ENCODE data around the gene CIAO1. TPM values are rescaled to one million over a fixed set of nuclear protein-coding genes. Genes with fewer than 3 reads are reported as not detected.

CIAO1 gene
- total and polyA plus RNA-seq, 2 of the 13 experiments (the other 11 are each of a cell fraction or from before 2014, with no cell fraction given): 99.3 to 120 TPM

- TF ChIP-seq ZNF800 (CRISPR knock-in tag; IDR thresholded peaks at IDR 0.05) (peak; percentile 44; the same call in 1 of the 2 replicates), MXD4 (CRISPR knock-in tag; IDR thresholded peaks at IDR 0.05) (peak; percentile 65; the same call in 1 of the 2 replicates), ZNF274 (CRISPR knock-in tag; IDR thresholded peaks at IDR 0.05) (0 out of 2 replicates have a peak, but pooled peaks have one; percentile 17), ZFP36L1 (CRISPR knock-in tag; IDR thresholded peaks at IDR 0.05) (peak; percentile 88), ZNF75D (CRISPR knock-in tag; IDR thresholded peaks at IDR 0.05; ENCODE audit: borderline replicate concordance) (no peak), ZNF784 (CRISPR knock-in tag; IDR thresholded peaks at IDR 0.05; ENCODE audit: borderline replicate concordance) (no peak), MTF1 (CRISPR knock-in tag; IDR thresholded peaks at IDR 0.05) (no peak), ZNF574 (CRISPR knock-in tag; IDR thresholded peaks at IDR 0.05) (peak; percentile 85), AHR (CRISPR knock-in tag; IDR thresholded peaks at IDR 0.05) (no peak), PAWR (CRISPR knock-in tag; IDR thresholded peaks at IDR 0.05; ENCODE audit: borderline replicate concordance) (no peak; the same call in 1 of the 2 replicates), ZFP91 (CRISPR knock-in tag; IDR thresholded peaks at IDR 0.05; ENCODE audit: borderline replicate concordance) (peak; percentile 59), ZNF615 (CRISPR knock-in tag; IDR thresholded peaks at IDR 0.05; ENCODE audit: borderline replicate concordance) (no peak; the same call in 1 of the 2 replicates), MLLT10 (CRISPR knock-in tag; IDR thresholded peaks at IDR 0.05) (no peak)
Measured at GRCh38 chr2:96260387-96261260, 5.4 kb upstream of the CIAO1 start (continued).

Measured in HepG2 (cell line).